Osteoblast (primary cell): Measurements from ENCODE around the gene NABP1. TPM values are rescaled to one million over a fixed set of nuclear protein-coding genes. Genes with fewer than 3 reads are reported as not detected.
A peak's percentile ranks its signal among the peaks of the same experiment; 100 is the strongest.

Experiments
- DNase-seq: peaks from one replicate; pipeline ENCODE4 v3.0.0; 2011; ENCODE audit warnings: low spot score, mixed read lengths; ENCODE audit not compliant: insufficient read length; ENCODE audit errors: missing footprints
- H2AFZ ChIP-seq: 2 replicates; pipeline ENCODE4 v1.6.0; 2011; ENCODE audit warnings: mild to moderate bottlenecking, low read length
- H3K27ac ChIP-seq: 2 replicates; pipeline ENCODE4 v1.5.1; 2011; ENCODE audit warnings: mild to moderate bottlenecking, low read depth, low read length, moderate library complexity
- H3K27me3 ChIP-seq: 2 replicates; pipeline ENCODE4 v1.6.0; 2012; ENCODE audit warnings: mild to moderate bottlenecking, control low read depth, inconsistent platforms, low read length, moderate library complexity; ENCODE audit not compliant: insufficient read depth
- H3K36me3 ChIP-seq: 2 replicates; pipeline ENCODE4 v1.5.1; 2011; ENCODE audit warnings: mild to moderate bottlenecking, low read length, control low read depth, moderate library complexity; ENCODE audit not compliant: insufficient read depth
- H3K4me1 ChIP-seq: 2 replicates; pipeline ENCODE4 v1.5.1; 2011; ENCODE audit warnings: mild to moderate bottlenecking, low read length, control low read depth, moderate library complexity; ENCODE audit not compliant: insufficient read depth
- H3K4me2 ChIP-seq: 2 replicates; pipeline ENCODE4 v1.6.0; 2011; ENCODE audit warnings: mild to moderate bottlenecking, low read length; ENCODE audit not compliant: insufficient read depth
- H3K4me3 ChIP-seq: fragments of 200-600 bp; sonication (generic); 3 replicates; pipeline ENCODE4 v1.5.1; 2012; ENCODE audit warnings: mild to moderate bottlenecking, low read length, inconsistent platforms; ENCODE audit not compliant: insufficient read depth
- H3K79me2 ChIP-seq: 2 replicates; pipeline ENCODE4 v1.6.0; 2012; ENCODE audit warnings: mild to moderate bottlenecking, low read length, control low read depth, inconsistent platforms; ENCODE audit not compliant: insufficient read depth
- H3K9me3 ChIP-seq: 2 replicates; pipeline ENCODE4 v1.5.1; 2011; ENCODE audit warnings: low read depth, low read length, control low read depth
- H4K20me1 ChIP-seq: 2 replicates; pipeline ENCODE4 v1.6.0; 2012; ENCODE audit warnings: mild to moderate bottlenecking, low read length, control low read depth; ENCODE audit not compliant: insufficient read depth
- total RNA-seq: library from RNA; depleted of rRNA; stranded (reverse); fragments of >200 nt; gene quantifications from 2 replicates; pipeline ENCODE4 v1.2.3, GENCODE V29; 2012
- TF ChIP-seq, protein P1 (sequence below): IDR thresholded peaks from 2 replicates; pipeline ENCODE4 v1.5.1; 2011; ENCODE audit warnings: mild to moderate bottlenecking, low read depth, low read length, moderate library complexity; ENCODE audit errors: extremely low read depth

The NABP1 gene, protein sequence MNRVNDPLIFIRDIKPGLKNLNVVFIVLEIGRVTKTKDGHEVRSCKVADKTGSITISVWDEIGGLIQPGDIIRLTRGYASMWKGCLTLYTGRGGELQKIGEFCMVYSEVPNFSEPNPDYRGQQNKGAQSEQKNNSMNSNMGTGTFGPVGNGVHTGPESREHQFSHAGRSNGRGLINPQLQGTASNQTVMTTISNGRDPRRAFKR
- total RNA-seq: 72.0 and 80.2 TPM in 2 replicates

GRCh38 chr2:191677646-191678436 is at the start of gene NABP1:
Gene NABP1 (plus strand): TSS chr2:191678136. CDS start chr2:191678615, 479 bp downstream.
- peaks cover 38% of the 10 kb centered on the region for H3K4me1 ChIP-seq
- H3K79me2 ChIP-seq: peaks cover 42% of the 10 kb centered on the region
- H3K4me3 ChIP-seq: peak within 1 kb of the TSS; percentile 72
- H3K4me2 ChIP-seq: peak within 1 kb of the TSS; percentile 94
- peaks cover 4% of the 10 kb centered on the region for H4K20me1 ChIP-seq
- TF ChIP-seq, protein P1, sequence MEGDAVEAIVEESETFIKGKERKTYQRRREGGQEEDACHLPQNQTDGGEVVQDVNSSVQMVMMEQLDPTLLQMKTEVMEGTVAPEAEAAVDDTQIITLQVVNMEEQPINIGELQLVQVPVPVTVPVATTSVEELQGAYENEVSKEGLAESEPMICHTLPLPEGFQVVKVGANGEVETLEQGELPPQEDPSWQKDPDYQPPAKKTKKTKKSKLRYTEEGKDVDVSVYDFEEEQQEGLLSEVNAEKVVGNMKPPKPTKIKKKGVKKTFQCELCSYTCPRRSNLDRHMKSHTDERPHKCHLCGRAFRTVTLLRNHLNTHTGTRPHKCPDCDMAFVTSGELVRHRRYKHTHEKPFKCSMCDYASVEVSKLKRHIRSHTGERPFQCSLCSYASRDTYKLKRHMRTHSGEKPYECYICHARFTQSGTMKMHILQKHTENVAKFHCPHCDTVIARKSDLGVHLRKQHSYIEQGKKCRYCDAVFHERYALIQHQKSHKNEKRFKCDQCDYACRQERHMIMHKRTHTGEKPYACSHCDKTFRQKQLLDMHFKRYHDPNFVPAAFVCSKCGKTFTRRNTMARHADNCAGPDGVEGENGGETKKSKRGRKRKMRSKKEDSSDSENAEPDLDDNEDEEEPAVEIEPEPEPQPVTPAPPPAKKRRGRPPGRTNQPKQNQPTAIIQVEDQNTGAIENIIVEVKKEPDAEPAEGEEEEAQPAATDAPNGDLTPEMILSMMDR: no peak
- H3K9me3 ChIP-seq: no peaks in the 10 kb centered on the region
- peak; percentile 93 for DNase-seq
- no peaks in the 10 kb centered on the region for H3K27me3 ChIP-seq
- H3K36me3 ChIP-seq: peaks cover 13% of the 10 kb centered on the region
- peak within 1 kb of the TSS; percentile 96 for H3K27ac ChIP-seq
- H2AFZ ChIP-seq: no peak within 1 kb of the TSS

- TF ChIP-seq, protein P1: no peak
- Histone ChIP-seq H3K79me2 (no peaks in the 10 kb centered on the region), H3K4me2 (no peak overlapping the region), H3K36me3 (no peaks in the 10 kb centered on the region), H4K20me1 (no peaks in the 10 kb centered on the region), H3K4me1 (peaks cover 22% of the 10 kb centered on the region), H2AFZ (no peak overlapping the region), H3K4me3 (no peak overlapping the region), H3K27me3 (no peaks in the 10 kb centered on the region), H3K27ac (no peak overlapping the region), H3K9me3 (no peaks in the 10 kb centered on the region)
- DNase-seq: no peak
These were observed 48.9 kb upstream of the NABP1 start for GRCh38 chr2:191629001-191629453.

GRCh38 chr2:191629976-191630712 is 47.8 kb upstream of the NABP1 start:
- H3K4me3 ChIP-seq: no peak overlapping the region
- H3K4me1 ChIP-seq: peaks cover 31% of the 10 kb centered on the region
- peak overlapping the region; percentile 24 for H2AFZ ChIP-seq
- TF ChIP-seq, protein P1: no peak
- H3K27me3 ChIP-seq: no peaks in the 10 kb centered on the region
- no peak overlapping the region for H3K27ac ChIP-seq
- no peak overlapping the region for H3K4me2 ChIP-seq
- no peaks in the 10 kb centered on the region for H3K36me3 ChIP-seq
- no peaks in the 10 kb centered on the region for H3K79me2 ChIP-seq
- H4K20me1 ChIP-seq: no peaks in the 10 kb centered on the region
- no peak for DNase-seq
- H3K9me3 ChIP-seq: no peaks in the 10 kb centered on the region
